ENCODE measurements around the gene JTB.

DNA sequence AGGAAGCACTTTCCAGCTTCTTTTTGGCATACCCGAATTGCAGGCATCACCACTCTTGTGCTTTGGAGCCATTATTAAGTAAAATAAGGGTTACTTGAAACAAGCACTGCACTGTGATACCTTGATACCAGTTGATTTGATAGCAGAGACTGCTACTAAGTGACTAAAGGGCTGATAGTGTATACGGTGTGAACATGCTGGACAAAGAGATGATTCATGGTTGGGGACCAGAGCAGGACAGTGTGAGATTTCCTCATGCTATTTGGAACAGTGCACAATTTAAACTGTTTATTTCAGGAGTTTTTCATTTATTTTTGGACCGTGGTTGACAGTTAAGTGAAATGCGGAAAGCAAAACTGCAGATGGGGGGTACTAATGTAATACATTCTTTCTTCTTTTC lies 22.9 kb upstream of the JTB start:
- TF ChIP-seq JUND (IDR thresholded peaks at IDR 0.05) (no peak), YY1 (IDR thresholded peaks at IDR 0.05; ENCODE audit: low read depth) (no peak), RAD21 (IDR thresholded peaks at IDR 0.05; ENCODE audit: low read length) (no peak), MXI1 (IDR thresholded peaks at IDR 0.05; ENCODE audit: low read depth, low read length) (no peak), SIN3A (IDR thresholded peaks at IDR 0.05; ENCODE audit: borderline replicate concordance, low read depth, low read length) (no peak), POLR2AphosphoS5 (IDR thresholded peaks at IDR 0.05; ENCODE audit: low read depth, low read length) (no peak), EZH2phosphoT487 (IDR thresholded peaks at IDR 0.05; ENCODE audit: borderline replicate concordance, low read depth) (no peak), TAF1 (IDR thresholded peaks at IDR 0.05; ENCODE audit: borderline replicate concordance, low read depth, low read length) (no peak), FOXM1 (IDR thresholded peaks at IDR 0.05; ENCODE audit: low read depth) (no peak)
- TF ChIP-seq, protein P1, sequence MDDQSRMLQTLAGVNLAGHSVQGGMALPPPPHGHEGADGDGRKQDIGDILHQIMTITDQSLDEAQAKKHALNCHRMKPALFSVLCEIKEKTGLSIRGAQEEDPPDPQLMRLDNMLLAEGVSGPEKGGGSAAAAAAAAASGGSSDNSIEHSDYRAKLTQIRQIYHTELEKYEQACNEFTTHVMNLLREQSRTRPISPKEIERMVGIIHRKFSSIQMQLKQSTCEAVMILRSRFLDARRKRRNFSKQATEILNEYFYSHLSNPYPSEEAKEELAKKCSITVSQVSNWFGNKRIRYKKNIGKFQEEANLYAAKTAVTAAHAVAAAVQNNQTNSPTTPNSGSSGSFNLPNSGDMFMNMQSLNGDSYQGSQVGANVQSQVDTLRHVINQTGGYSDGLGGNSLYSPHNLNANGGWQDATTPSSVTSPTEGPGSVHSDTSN (IDR thresholded peaks at IDR 0.05), result no peak
- TF ChIP-seq, protein P2, sequence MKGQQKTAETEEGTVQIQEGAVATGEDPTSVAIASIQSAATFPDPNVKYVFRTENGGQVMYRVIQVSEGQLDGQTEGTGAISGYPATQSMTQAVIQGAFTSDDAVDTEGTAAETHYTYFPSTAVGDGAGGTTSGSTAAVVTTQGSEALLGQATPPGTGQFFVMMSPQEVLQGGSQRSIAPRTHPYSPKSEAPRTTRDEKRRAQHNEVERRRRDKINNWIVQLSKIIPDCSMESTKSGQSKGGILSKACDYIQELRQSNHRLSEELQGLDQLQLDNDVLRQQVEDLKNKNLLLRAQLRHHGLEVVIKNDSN (IDR thresholded peaks at IDR 0.05; ENCODE audit: borderline replicate concordance, low read depth), result no peak
- TF ChIP-seq, protein P3, sequence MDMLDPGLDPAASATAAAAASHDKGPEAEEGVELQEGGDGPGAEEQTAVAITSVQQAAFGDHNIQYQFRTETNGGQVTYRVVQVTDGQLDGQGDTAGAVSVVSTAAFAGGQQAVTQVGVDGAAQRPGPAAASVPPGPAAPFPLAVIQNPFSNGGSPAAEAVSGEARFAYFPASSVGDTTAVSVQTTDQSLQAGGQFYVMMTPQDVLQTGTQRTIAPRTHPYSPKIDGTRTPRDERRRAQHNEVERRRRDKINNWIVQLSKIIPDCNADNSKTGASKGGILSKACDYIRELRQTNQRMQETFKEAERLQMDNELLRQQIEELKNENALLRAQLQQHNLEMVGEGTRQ (IDR thresholded peaks at IDR 0.05; ENCODE audit: borderline replicate concordance, low read depth, low read length), result no peak
- TF ChIP-seq, protein P4, sequence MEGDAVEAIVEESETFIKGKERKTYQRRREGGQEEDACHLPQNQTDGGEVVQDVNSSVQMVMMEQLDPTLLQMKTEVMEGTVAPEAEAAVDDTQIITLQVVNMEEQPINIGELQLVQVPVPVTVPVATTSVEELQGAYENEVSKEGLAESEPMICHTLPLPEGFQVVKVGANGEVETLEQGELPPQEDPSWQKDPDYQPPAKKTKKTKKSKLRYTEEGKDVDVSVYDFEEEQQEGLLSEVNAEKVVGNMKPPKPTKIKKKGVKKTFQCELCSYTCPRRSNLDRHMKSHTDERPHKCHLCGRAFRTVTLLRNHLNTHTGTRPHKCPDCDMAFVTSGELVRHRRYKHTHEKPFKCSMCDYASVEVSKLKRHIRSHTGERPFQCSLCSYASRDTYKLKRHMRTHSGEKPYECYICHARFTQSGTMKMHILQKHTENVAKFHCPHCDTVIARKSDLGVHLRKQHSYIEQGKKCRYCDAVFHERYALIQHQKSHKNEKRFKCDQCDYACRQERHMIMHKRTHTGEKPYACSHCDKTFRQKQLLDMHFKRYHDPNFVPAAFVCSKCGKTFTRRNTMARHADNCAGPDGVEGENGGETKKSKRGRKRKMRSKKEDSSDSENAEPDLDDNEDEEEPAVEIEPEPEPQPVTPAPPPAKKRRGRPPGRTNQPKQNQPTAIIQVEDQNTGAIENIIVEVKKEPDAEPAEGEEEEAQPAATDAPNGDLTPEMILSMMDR (IDR thresholded peaks at IDR 0.05), result no peak
- TF ChIP-seq, protein P5, sequence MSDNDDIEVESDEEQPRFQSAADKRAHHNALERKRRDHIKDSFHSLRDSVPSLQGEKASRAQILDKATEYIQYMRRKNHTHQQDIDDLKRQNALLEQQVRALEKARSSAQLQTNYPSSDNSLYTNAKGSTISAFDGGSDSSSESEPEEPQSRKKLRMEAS (IDR thresholded peaks at IDR 0.05; ENCODE audit: low read depth), result no peak
